Gastroesophageal sphincter (tissue), 3 donors: ENCODE results near the gene NFIX.

Experiments used
- CTCF ChIP-seq, 4 experiments: fragments of 200-600 bp in 2 of 4; fragments of 450-650 bp in 2 of 4; sonication (generic) in 1 of 4; IDR thresholded peaks; one replicate each; pipeline ENCODE4 v1.5.1; 2017 to 2019; ENCODE audit warnings: antibody characterized with exemption in 4 of 4, mild to moderate bottlenecking in 2 of 4, moderate library complexity in 2 of 4
- POLR2A ChIP-seq, 2 donors: fragments of 450-650 bp; IDR thresholded peaks; one replicate each; pipeline ENCODE4 v1.6.1; 2017; ENCODE audit warnings: antibody characterized with exemption in 2 of 2, mild to moderate bottlenecking in 2 of 2, moderate library complexity in 1 of 2

- TF ChIP-seq CTCF (IDR thresholded peaks at IDR 0.05), result no peak
- TF ChIP-seq POLR2A (IDR thresholded peaks at IDR 0.05), result no peak
These were observed 122.0 kb downstream of the NFIX start for GRCh38 chr19:13117176-13117771.
